Mucosa of stomach (tissue), 1 donor: Measurements from ENCODE around the gene FDXR.
A peak's percentile ranks its signal among the peaks of the same experiment; 100 is the strongest.

Source experiments
- H3K27me3 ChIP-seq: one replicate; pipeline ENCODE4 v1.7.0; 2013; ENCODE audit warnings: mild to moderate bottlenecking, low read length; ENCODE audit not compliant: control insufficient read depth, insufficient read depth
- H3K36me3 ChIP-seq: one replicate; pipeline ENCODE4 v1.7.0; 2013; ENCODE audit warnings: low read length; ENCODE audit not compliant: control insufficient read depth, insufficient read depth
- H3K4me1 ChIP-seq: one replicate; pipeline ENCODE4 v1.7.0; 2013; ENCODE audit warnings: mild to moderate bottlenecking, low read length; ENCODE audit not compliant: control insufficient read depth, insufficient read depth
- H3K4me3 ChIP-seq: one replicate; pipeline ENCODE4 v1.7.0; 2013; ENCODE audit warnings: low read length
- H3K9ac ChIP-seq: one replicate; pipeline ENCODE4 v1.7.0; 2013; ENCODE audit warnings: mild to moderate bottlenecking, low read length, moderate library complexity
- H3K9me3 ChIP-seq: one replicate; pipeline ENCODE4 v1.7.0; 2013; ENCODE audit warnings: mild to moderate bottlenecking, low read length, moderate library complexity; ENCODE audit not compliant: control insufficient read depth
- donor health status: Pancreatic carcinoma.

Gene FDXR

GRCh38 chr17:74892974-74893911, 20.4 kb upstream of the FDXR start, which contains the start of gene FADS6:
Gene FADS6 (minus strand): TSS chr17:74893633. CDS start chr17:74893595, 38 bp downstream.
- H3K9ac ChIP-seq = no peak within 1 kb of the TSS
- peaks cover 5% of the 10 kb centered on the region for H3K4me1 ChIP-seq
- no peaks in the 10 kb centered on the region for H3K9me3 ChIP-seq
- no peaks in the 10 kb centered on the region for H3K36me3 ChIP-seq
- H3K4me3 ChIP-seq = no peak within 1 kb of the TSS
- H3K27me3 ChIP-seq = peaks cover 69% of the 10 kb centered on the region

GRCh38 chr17:74892013-74892841, 19.4 kb upstream of the FDXR start:
- Histone ChIP-seq H3K36me3 (no peaks in the 10 kb centered on the region), H3K4me3 (no peak overlapping the region), H3K9me3 (no peaks in the 10 kb centered on the region), H3K9ac (no peak overlapping the region), H3K4me1 (peaks cover 5% of the 10 kb centered on the region), H3K27me3 (peaks cover 67% of the 10 kb centered on the region)

- Histone ChIP-seq H3K4me3 (no peak overlapping the region), H3K9me3 (no peaks in the 10 kb centered on the region), H3K4me1 (peaks cover 5% of the 10 kb centered on the region), H3K36me3 (no peaks in the 10 kb centered on the region), H3K9ac (no peak overlapping the region), H3K27me3 (peaks cover 56% of the 10 kb centered on the region)
These were observed 17.8 kb upstream of the FDXR start for GRCh38 chr17:74890554-74890953.

GRCh38 chr17:74888469-74888868, 15.7 kb upstream of the FDXR start:
- Histone ChIP-seq H3K4me3 (no peak overlapping the region), H3K27me3 (peaks cover 38% of the 10 kb centered on the region), H3K36me3 (no peaks in the 10 kb centered on the region), H3K9me3 (no peaks in the 10 kb centered on the region), H3K9ac (no peak overlapping the region), H3K4me1 (peaks cover 5% of the 10 kb centered on the region)

- H3K9ac ChIP-seq = no peak overlapping the region
- no peaks in the 10 kb centered on the region for H3K36me3 ChIP-seq
- no peaks in the 10 kb centered on the region for H3K9me3 ChIP-seq
- no peak overlapping the region for H3K4me3 ChIP-seq
- peaks cover 21% of the 10 kb centered on the region for H3K27me3 ChIP-seq
- peaks cover 4% of the 10 kb centered on the region for H3K4me1 ChIP-seq
These were observed 10.5 kb upstream of the FDXR start for GRCh38 chr17:74883241-74883745.

- H3K4me1 ChIP-seq = peaks cover 10% of the 10 kb centered on the region
These were observed 9.9 kb upstream of the FDXR start for GRCh38 chr17:74882517-74883240.

GRCh38 chr17:74881073-74881472, 8.3 kb upstream of the FDXR start:
- Histone ChIP-seq H3K4me3 (no peak overlapping the region), H3K36me3 (no peaks in the 10 kb centered on the region), H3K4me1 (peaks cover 13% of the 10 kb centered on the region), H3K27me3 (peaks cover 26% of the 10 kb centered on the region), H3K9me3 (no peaks in the 10 kb centered on the region), H3K9ac (no peak overlapping the region)

More at GRCh38 chr17:74882517-74883240, 9.9 kb upstream of the FDXR start:
- Histone ChIP-seq H3K9ac (no peak overlapping the region), H3K36me3 (no peaks in the 10 kb centered on the region), H3K9me3 (no peaks in the 10 kb centered on the region), H3K27me3 (peaks cover 26% of the 10 kb centered on the region), H3K4me3 (no peak overlapping the region)

- no peaks in the 10 kb centered on the region for H3K36me3 ChIP-seq
- H3K4me1 ChIP-seq = peaks cover 13% of the 10 kb centered on the region
- H3K9me3 ChIP-seq = no peaks in the 10 kb centered on the region
- no peak overlapping the region for H3K9ac ChIP-seq
- peaks cover 22% of the 10 kb centered on the region for H3K27me3 ChIP-seq
- no peak overlapping the region for H3K4me3 ChIP-seq
These were observed 6.5 kb upstream of the FDXR start for GRCh38 chr17:74879308-74879707.

GRCh38 chr17:74878658-74879057, 5.9 kb upstream of the FDXR start:
- Histone ChIP-seq H3K27me3 (peaks cover 22% of the 10 kb centered on the region), H3K36me3 (no peaks in the 10 kb centered on the region), H3K9ac (no peak overlapping the region), H3K4me3 (no peak overlapping the region), H3K9me3 (no peaks in the 10 kb centered on the region), H3K4me1 (peaks cover 13% of the 10 kb centered on the region)

GRCh38 chr17:74877592-74878548, 5.1 kb upstream of the FDXR start:
- no peak overlapping the region for H3K4me3 ChIP-seq
- H3K27me3 ChIP-seq = peaks cover 19% of the 10 kb centered on the region
- no peaks in the 10 kb centered on the region for H3K9me3 ChIP-seq
- H3K9ac ChIP-seq = peak overlapping the region; percentile 28
- H3K4me1 ChIP-seq = peaks cover 13% of the 10 kb centered on the region
- H3K36me3 ChIP-seq = no peaks in the 10 kb centered on the region
